OCI-LY1 (cell line): Measurements from ENCODE around the gene LARP1.

ENCODE experiments used
- CTCF ChIP-seq: fragments of 200-600 bp; sonication (generic), shearing (Covaris generic); IDR thresholded peaks from 2 replicates; pipeline ENCODE4 v1.5.1; 2017; ENCODE audit warnings: mild to moderate bottlenecking, antibody characterized with exemption, low read length, moderate library complexity, mixed read lengths
- EZH2 ChIP-seq: fragments of 200-600 bp; sonication (generic), shearing (Covaris generic); IDR thresholded peaks from 2 replicates; pipeline ENCODE4 v1.8.0; 2017; ENCODE audit warnings: borderline replicate concordance, mixed run types, mild to moderate bottlenecking, antibody characterized with exemption, low read length, moderate library complexity, mixed read lengths

DNA sequence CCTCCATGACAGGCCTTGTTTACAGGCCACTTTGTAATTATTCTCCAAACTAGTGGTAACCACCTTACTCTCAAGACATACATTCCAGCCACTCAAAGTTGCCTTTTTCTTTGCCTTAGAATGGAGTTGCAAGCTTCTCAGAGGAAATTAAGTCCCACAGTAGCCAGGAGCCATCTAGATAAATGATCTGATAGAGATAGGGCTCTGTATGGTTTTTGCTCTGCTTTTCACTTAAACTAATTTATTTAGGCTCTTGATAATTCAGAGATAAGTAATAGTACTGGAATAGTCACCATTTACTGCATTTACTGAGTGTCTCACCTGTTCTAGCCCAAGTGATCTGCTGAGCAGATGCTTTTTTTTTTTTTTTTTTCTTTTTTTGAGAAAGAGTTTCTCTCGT, 7.5 kb downstream of the LARP1 start:
- no peak for TF ChIP-seq CTCF
- TF ChIP-seq EZH2 = no peak
